Hematopoietic multipotent progenitor cell treated with erythropoietin and hydrocortisone succinate and interleukin-3 and kit ligand, for 15 days (in vitro differentiated cells): ENCODE results near the gene F9.

Experiments
- DNase-seq: peaks from one replicate; pipeline ENCODE4 v3.0.0-alpha.2; 2015; ENCODE audit warnings: low spot score

The F9 gene

GRCh38 chrX:139600105-139600504 is 69.6 kb downstream of the F9 start:
- DNase-seq, result no peak
